ENCODE results near the gene PRKCA.

Gene PRKCA

GRCh38 chr17:66445229-66445628 lies 142.8 kb downstream of the PRKCA start:
- no peak overlapping the region for H3K4me3 ChIP-seq (ENCODE audit: low read depth, low read length)
- no peak for TF ChIP-seq CTCF (IDR thresholded peaks at IDR 0.05; ENCODE audit: low read depth, low read length)

GRCh38 chr17:66446419-66446818 lies 144.0 kb downstream of the PRKCA start:
- no peak overlapping the region for H3K4me3 ChIP-seq (ENCODE audit: low read depth, low read length)
- TF ChIP-seq CTCF (IDR thresholded peaks at IDR 0.05; ENCODE audit: low read depth, low read length), result no peak

GRCh38 chr17:66447159-66447558 lies 144.7 kb downstream of the PRKCA start:
- no peak for TF ChIP-seq CTCF (IDR thresholded peaks at IDR 0.05; ENCODE audit: low read depth, low read length)
- no peak overlapping the region for H3K4me3 ChIP-seq (ENCODE audit: low read depth, low read length)

GRCh38 chr17:66448026-66448639 lies 145.7 kb downstream of the PRKCA start:
- H3K4me3 ChIP-seq (ENCODE audit: low read depth, low read length), result no peak overlapping the region
- no peak for TF ChIP-seq CTCF (IDR thresholded peaks at IDR 0.05; ENCODE audit: low read depth, low read length)

GRCh38 chr17:66449418-66449977 lies 147.1 kb downstream of the PRKCA start:
- no peak for TF ChIP-seq CTCF (IDR thresholded peaks at IDR 0.05; ENCODE audit: low read depth, low read length)

GRCh38 chr17:66450008-66450851 lies 147.8 kb downstream of the PRKCA start:
- TF ChIP-seq CTCF (IDR thresholded peaks at IDR 0.05; ENCODE audit: low read depth, low read length), result no peak
- no peak overlapping the region for H3K4me3 ChIP-seq (ENCODE audit: low read depth, low read length)

More at GRCh38 chr17:66449418-66449977, 147.1 kb downstream of the PRKCA start:
- no peak overlapping the region for H3K4me3 ChIP-seq (ENCODE audit: low read depth, low read length)

- H3K4me3 ChIP-seq (ENCODE audit: low read depth, low read length), result no peak overlapping the region
- TF ChIP-seq CTCF (IDR thresholded peaks at IDR 0.05; ENCODE audit: low read depth, low read length), result no peak
Observed at GRCh38 chr17:66450852-66451158, 148.4 kb downstream of the PRKCA start.

Data from WI38 (cell line).